HepG2 (cell line): ENCODE measurements around the gene CGB5. TPM values are rescaled to one million over a fixed set of nuclear protein-coding genes. Genes with fewer than 3 reads are reported as not detected.

Experiments
- DPF2 ChIP-seq: sonication (generic); formaldehyde crosslinking; IDR thresholded peaks from 2 replicates; pipeline ENCODE4 v1.4.0; 2020; ENCODE audit warnings: mild to moderate bottlenecking, low read depth, missing genetic modification reagents, borderline replicate concordance
- ETV5 ChIP-seq: IDR thresholded peaks from 2 replicates; pipeline ENCODE4 v1.6.1; 2018; ENCODE audit warnings: missing biosample characterization, missing genetic modification reagents, inconsistent platforms, borderline replicate concordance
- RXRA ChIP-seq: sonication (generic); formaldehyde crosslinking; IDR thresholded peaks from 2 replicates; pipeline ENCODE4 v1.5.1; 2020; ENCODE audit warnings: missing genetic modification reagents
- ZNF282 ChIP-seq: fragments of 450-650 bp; IDR thresholded peaks from 2 replicates; pipeline ENCODE4 v1.6.1; 2018; ENCODE audit not compliant: partially characterized antibody
- polyA plus RNA-seq, 8 experiments: library from polyadenylated mRNA; depleted of rRNA in 3 of 8; stranded (reverse) in 7 of 8; unstranded in 1 of 8; fragments of >200 nt; fragmentation: Illumina TruSeq in 4 of 8; extraction: Trizol in 4 of 8; gene quantifications; 2 replicates each; pipeline versions ENCODE4 v1.2.1 to v1.2.3, GENCODE V29; 2011 to 2016; ENCODE audit warnings: low read depth in 4 of 8, missing spikeins in 1 of 8, mixed read lengths in 1 of 8; ENCODE audit not compliant: insufficient read depth in 1 of 8
- total RNA-seq, 5 experiments: library from RNA; depleted of rRNA; stranded (reverse); fragments of >200 nt; fragmentation: Illumina TruSeq; extraction: Trizol; gene quantifications; 2 replicates each; pipeline ENCODE4 v1.2.3, GENCODE V29; 2016; ENCODE audit warnings: low read depth in 1 of 5
- TF ChIP-seq, protein P1 (sequence below): sonication (generic); formaldehyde crosslinking; IDR thresholded peaks from 2 replicates; pipeline ENCODE4 v1.4.0; 2020; ENCODE audit warnings: missing genetic modification reagents
- TF ChIP-seq, protein P2 (sequence below): sonication (generic); formaldehyde crosslinking; IDR thresholded peaks from 2 replicates; pipeline ENCODE4 v1.4.0; 2020; ENCODE audit warnings: missing genetic modification reagents
- TF ChIP-seq, protein P3 (sequence below): sonication (generic); formaldehyde crosslinking; IDR thresholded peaks from 2 replicates; pipeline ENCODE4 v1.9.0; 2021; ENCODE audit warnings: missing genetic modification reagents, borderline replicate concordance
- TF ChIP-seq, protein P4 (sequence below): sonication (generic); formaldehyde crosslinking; IDR thresholded peaks from 2 replicates; pipeline ENCODE4 v1.9.0; 2021; ENCODE audit warnings: missing genetic modification reagents, mild to moderate bottlenecking, borderline replicate concordance

CGB5 gene
- total and polyA plus RNA-seq, 2 of the 13 experiments (the other 11 are each of a cell fraction or from before 2014, with no cell fraction given) = not detected

DNA sequence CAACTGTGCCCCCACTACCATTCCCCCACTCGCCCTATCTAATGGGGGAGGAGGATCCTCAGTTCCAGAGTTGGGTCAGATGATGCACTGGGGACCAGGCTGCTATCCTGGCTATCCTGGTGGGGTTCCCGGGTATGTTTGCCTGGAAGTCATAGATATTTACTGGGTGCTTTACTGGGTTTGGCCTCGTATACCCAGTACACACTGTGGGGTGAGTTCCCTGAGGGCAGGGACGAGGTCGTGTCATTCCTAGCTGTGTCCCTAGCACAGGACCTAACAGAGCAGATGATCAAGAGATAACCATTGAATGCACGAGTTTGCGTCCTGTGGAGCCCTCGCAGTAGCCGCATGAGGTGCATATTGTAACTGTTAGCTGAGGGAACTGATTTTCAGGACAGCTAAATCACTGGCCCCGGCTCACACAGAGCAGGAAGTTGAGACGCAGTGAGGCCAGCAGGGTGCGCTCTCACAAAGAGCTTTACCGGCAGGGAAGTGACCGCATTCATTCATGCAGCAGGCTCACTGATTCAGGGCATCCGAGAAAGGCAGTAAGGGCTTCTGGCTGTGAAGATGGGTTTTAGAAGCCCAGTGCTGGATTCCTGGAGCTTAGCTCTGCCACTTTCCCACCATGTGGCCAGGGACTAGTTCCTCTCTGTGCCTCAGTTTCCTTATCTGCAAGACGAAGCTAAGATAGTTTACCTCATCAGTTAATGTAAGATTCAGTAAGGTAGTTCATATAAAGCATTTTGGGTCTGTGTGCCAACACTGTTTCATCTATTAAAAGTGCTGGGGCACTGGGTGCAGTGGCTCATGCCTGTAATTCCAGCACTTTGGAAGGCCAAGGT lies 43.9 kb upstream of the CGB5 start (continued):
- TF ChIP-seq, protein P1, sequence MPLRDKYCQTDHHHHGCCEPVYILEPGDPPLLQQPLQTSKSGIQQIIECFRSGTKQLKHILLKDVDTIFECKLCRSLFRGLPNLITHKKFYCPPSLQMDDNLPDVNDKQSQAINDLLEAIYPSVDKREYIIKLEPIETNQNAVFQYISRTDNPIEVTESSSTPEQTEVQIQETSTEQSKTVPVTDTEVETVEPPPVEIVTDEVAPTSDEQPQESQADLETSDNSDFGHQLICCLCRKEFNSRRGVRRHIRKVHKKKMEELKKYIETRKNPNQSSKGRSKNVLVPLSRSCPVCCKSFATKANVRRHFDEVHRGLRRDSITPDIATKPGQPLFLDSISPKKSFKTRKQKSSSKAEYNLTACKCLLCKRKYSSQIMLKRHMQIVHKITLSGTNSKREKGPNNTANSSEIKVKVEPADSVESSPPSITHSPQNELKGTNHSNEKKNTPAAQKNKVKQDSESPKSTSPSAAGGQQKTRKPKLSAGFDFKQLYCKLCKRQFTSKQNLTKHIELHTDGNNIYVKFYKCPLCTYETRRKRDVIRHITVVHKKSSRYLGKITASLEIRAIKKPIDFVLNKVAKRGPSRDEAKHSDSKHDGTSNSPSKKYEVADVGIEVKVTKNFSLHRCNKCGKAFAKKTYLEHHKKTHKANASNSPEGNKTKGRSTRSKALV (CRISPR knock-in tag) = no peak
- TF ChIP-seq, protein P2, sequence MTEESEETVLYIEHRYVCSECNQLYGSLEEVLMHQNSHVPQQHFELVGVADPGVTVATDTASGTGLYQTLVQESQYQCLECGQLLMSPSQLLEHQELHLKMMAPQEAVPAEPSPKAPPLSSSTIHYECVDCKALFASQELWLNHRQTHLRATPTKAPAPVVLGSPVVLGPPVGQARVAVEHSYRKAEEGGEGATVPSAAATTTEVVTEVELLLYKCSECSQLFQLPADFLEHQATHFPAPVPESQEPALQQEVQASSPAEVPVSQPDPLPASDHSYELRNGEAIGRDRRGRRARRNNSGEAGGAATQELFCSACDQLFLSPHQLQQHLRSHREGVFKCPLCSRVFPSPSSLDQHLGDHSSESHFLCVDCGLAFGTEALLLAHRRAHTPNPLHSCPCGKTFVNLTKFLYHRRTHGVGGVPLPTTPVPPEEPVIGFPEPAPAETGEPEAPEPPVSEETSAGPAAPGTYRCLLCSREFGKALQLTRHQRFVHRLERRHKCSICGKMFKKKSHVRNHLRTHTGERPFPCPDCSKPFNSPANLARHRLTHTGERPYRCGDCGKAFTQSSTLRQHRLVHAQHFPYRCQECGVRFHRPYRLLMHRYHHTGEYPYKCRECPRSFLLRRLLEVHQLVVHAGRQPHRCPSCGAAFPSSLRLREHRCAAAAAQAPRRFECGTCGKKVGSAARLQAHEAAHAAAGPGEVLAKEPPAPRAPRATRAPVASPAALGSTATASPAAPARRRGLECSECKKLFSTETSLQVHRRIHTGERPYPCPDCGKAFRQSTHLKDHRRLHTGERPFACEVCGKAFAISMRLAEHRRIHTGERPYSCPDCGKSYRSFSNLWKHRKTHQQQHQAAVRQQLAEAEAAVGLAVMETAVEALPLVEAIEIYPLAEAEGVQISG (CRISPR knock-in tag) = 0 out of 2 replicates have a peak, but pooled peaks have one; percentile 43
- TF ChIP-seq ZNF282 (no peak), DPF2 (CRISPR knock-in tag) (no peak), RXRA (no peak), ETV5 (CRISPR knock-in tag) (peak; percentile 46; the same call in 1 of the 2 replicates)
- TF ChIP-seq, protein P3, sequence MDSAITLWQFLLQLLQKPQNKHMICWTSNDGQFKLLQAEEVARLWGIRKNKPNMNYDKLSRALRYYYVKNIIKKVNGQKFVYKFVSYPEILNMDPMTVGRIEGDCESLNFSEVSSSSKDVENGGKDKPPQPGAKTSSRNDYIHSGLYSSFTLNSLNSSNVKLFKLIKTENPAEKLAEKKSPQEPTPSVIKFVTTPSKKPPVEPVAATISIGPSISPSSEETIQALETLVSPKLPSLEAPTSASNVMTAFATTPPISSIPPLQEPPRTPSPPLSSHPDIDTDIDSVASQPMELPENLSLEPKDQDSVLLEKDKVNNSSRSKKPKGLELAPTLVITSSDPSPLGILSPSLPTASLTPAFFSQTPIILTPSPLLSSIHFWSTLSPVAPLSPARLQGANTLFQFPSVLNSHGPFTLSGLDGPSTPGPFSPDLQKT (CRISPR knock-in tag) = no peak
- TF ChIP-seq, protein P4, sequence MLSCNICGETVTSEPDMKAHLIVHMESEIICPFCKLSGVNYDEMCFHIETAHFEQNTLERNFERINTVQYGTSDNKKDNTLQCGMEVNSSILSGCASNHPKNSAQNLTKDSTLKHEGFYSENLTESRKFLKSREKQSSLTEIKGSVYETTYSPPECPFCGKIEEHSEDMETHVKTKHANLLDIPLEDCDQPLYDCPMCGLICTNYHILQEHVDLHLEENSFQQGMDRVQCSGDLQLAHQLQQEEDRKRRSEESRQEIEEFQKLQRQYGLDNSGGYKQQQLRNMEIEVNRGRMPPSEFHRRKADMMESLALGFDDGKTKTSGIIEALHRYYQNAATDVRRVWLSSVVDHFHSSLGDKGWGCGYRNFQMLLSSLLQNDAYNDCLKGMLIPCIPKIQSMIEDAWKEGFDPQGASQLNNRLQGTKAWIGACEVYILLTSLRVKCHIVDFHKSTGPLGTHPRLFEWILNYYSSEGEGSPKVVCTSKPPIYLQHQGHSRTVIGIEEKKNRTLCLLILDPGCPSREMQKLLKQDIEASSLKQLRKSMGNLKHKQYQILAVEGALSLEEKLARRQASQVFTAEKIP (CRISPR knock-in tag) = no peak
- TF ChIP-seq, all 625 proteins: peak for 9
